Measurements from ENCODE around the gene STK33.

Gene STK33

DNA sequence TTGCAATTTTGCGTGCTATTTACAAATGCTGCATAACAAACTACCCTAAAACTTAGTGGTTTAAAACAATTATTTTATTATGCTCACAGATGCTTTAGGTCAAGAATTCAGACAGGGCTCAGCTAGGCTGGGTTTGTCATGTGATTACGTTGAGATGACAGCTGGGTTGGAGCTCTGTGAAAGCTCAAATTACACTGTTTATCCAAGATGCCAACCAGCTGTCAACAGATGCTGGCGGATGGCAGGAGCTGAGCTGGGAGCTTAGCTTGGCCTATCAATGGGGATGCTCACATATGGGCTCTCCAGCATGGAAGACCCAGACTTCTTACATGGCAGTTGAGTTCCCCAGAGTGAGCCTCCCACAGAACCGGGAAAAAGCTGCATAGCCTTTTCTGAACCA lies 62.7 kb downstream of the STK33 start:
- TF ChIP-seq ZBTB7A (IDR thresholded peaks at IDR 0.05; ENCODE audit: low read depth), result no peak
- no peak for TF ChIP-seq CEBPB (IDR thresholded peaks at IDR 0.05)
- TF ChIP-seq, protein P1, sequence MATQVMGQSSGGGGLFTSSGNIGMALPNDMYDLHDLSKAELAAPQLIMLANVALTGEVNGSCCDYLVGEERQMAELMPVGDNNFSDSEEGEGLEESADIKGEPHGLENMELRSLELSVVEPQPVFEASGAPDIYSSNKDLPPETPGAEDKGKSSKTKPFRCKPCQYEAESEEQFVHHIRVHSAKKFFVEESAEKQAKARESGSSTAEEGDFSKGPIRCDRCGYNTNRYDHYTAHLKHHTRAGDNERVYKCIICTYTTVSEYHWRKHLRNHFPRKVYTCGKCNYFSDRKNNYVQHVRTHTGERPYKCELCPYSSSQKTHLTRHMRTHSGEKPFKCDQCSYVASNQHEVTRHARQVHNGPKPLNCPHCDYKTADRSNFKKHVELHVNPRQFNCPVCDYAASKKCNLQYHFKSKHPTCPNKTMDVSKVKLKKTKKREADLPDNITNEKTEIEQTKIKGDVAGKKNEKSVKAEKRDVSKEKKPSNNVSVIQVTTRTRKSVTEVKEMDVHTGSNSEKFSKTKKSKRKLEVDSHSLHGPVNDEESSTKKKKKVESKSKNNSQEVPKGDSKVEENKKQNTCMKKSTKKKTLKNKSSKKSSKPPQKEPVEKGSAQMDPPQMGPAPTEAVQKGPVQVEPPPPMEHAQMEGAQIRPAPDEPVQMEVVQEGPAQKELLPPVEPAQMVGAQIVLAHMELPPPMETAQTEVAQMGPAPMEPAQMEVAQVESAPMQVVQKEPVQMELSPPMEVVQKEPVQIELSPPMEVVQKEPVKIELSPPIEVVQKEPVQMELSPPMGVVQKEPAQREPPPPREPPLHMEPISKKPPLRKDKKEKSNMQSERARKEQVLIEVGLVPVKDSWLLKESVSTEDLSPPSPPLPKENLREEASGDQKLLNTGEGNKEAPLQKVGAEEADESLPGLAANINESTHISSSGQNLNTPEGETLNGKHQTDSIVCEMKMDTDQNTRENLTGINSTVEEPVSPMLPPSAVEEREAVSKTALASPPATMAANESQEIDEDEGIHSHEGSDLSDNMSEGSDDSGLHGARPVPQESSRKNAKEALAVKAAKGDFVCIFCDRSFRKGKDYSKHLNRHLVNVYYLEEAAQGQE (IDR thresholded peaks at IDR 0.05; ENCODE audit: low read depth), result no peak
- TF ChIP-seq CREB1 (IDR thresholded peaks at IDR 0.05; ENCODE audit: low read depth), result no peak
- TF ChIP-seq EGR1 (IDR thresholded peaks at IDR 0.05), result no peak
- no peak for TF ChIP-seq TCF12 (IDR thresholded peaks at IDR 0.05; ENCODE audit: low read depth)
- TF ChIP-seq EP300 (IDR thresholded peaks at IDR 0.05; ENCODE audit: borderline replicate concordance), result no peak
- no peak for TF ChIP-seq NFIC (IDR thresholded peaks at IDR 0.05)
- no peak for TF ChIP-seq RAD21 (IDR thresholded peaks at IDR 0.05; ENCODE audit: low read depth)
- TF ChIP-seq YY1 (IDR thresholded peaks at IDR 0.05; ENCODE audit: low read depth), result no peak
- TF ChIP-seq TAF1 (IDR thresholded peaks at IDR 0.05; ENCODE audit: low read depth), result no peak

DNA sequence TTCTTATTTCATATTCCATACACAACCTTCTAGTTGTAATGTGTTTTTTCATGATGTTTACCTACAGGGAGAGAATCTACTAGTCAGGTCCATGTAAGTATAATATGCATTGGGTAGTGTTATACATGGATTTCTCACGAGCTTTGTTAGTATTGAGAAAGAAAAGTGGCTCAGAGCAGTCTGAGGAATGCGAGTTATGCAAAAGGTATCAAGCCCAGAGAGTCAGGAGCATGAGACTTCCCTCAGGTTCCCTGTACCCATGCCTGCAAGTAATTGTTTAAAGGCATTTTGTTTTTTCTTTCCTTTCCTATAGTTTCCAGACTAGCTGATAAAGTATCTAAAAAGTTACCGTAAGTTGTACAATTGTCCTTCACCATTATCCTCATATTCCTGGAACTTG lies 66.1 kb downstream of the STK33 start:
- TF ChIP-seq TEAD4 (IDR thresholded peaks at IDR 0.05) (no peak), RAD21 (IDR thresholded peaks at IDR 0.05; ENCODE audit: low read depth) (no peak), TAF1 (IDR thresholded peaks at IDR 0.05; ENCODE audit: low read depth) (no peak), EGR1 (IDR thresholded peaks at IDR 0.05) (no peak), EP300 (IDR thresholded peaks at IDR 0.05; ENCODE audit: borderline replicate concordance) (no peak)
- TF ChIP-seq, protein P2, sequence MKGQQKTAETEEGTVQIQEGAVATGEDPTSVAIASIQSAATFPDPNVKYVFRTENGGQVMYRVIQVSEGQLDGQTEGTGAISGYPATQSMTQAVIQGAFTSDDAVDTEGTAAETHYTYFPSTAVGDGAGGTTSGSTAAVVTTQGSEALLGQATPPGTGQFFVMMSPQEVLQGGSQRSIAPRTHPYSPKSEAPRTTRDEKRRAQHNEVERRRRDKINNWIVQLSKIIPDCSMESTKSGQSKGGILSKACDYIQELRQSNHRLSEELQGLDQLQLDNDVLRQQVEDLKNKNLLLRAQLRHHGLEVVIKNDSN (IDR thresholded peaks at IDR 0.05), result no peak

DNA sequence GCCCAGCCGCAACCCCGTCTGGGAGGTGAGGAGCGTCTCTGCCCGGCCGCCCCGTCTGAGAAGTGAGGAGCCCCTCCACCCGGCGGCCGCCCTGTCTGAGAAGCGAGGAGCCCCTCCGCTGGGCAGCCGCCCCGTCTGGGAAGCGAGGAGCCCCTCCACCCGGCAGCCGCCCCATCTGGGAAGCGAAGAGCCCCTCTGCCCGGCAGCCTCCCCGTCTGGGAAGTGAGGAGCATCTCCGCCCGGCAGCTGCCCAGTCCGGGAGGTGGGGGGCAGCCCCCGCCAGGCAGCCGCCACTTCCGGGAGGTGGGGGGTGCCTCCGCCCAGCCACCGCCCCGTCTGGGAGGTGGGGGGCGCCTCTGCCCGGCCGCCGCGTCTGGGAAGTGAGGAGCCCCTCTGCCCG lies 70.6 kb downstream of the STK33 start:
- no peak for TF ChIP-seq YY1 (IDR thresholded peaks at IDR 0.05; ENCODE audit: low read depth)
- TF ChIP-seq, protein P2 (IDR thresholded peaks at IDR 0.05), result no peak
- TF ChIP-seq CREB1 (IDR thresholded peaks at IDR 0.05; ENCODE audit: low read depth), result no peak
- no peak for TF ChIP-seq TEAD4 (IDR thresholded peaks at IDR 0.05)
- no peak for TF ChIP-seq CEBPB (IDR thresholded peaks at IDR 0.05)

DNA sequence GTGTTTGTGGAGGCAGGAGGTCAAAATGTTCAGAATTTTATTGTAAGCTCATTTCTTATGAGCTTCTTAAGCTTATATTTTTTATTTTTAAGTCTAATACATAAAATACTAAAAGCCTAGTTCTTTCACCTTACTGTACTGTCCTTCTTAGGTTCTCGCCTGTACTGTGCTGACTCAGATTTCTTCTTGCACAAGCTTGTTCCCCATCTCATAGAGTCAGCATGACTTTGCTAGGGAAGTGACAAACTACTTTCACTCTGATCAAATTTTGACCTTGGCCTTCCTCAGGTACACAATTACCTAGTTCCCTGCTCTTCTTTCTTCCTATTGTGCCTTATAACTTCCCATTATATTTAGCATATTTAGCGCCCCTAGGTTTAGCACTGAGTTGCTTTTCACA lies 81.5 kb downstream of the STK33 start:
- TF ChIP-seq TCF12 (IDR thresholded peaks at IDR 0.05; ENCODE audit: low read depth) (no peak), TEAD4 (IDR thresholded peaks at IDR 0.05) (no peak), RAD21 (IDR thresholded peaks at IDR 0.05; ENCODE audit: low read depth) (no peak)

DNA sequence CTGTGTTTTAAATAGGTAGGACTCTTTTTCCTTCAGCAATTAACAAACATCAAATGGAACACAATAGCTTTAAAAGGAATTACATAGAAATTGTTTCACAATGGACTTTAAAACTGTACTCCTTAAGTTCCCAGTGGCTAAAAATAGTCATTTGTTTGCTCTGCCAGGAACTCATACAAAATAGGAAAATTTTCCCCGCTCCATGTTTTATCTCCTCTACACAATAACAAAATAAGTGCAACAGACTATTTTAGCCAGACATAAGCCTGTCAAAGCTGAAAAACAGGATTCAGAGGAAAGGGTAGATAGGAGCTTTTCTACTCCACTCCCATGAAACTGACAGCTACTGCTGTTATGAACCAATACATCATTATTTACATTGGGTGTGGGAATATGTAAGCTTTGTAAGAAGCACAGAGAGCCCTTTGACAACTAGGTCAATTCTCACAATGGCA lies 90.1 kb downstream of the STK33 start:
- TF ChIP-seq EGR1 (IDR thresholded peaks at IDR 0.05) (no peak), NFIC (IDR thresholded peaks at IDR 0.05) (no peak), CREB1 (IDR thresholded peaks at IDR 0.05; ENCODE audit: low read depth) (no peak), CEBPB (IDR thresholded peaks at IDR 0.05) (no peak), EP300 (IDR thresholded peaks at IDR 0.05; ENCODE audit: borderline replicate concordance) (no peak)
- TF ChIP-seq, protein P2 (IDR thresholded peaks at IDR 0.05), result no peak

DNA sequence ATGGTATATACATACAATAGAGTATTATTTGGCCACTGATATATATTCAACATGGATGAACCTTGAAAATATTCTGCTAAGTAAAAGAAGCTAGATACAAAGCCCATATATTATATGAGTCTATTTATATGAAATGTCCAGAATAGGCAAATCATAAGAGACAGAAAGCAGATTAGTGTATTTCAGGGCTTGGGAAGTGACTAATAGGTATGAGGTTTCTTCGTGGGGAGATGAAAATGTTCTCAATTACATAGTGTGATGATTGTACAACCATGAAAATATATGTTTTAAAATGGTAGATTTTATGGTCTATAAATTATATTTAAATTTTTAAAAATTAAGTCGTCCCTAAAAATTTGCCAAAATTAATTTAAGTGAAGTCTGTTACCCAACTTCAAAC lies 92.2 kb downstream of the STK33 start:
- TF ChIP-seq YY1 (IDR thresholded peaks at IDR 0.05; ENCODE audit: low read depth) (no peak), TCF12 (IDR thresholded peaks at IDR 0.05; ENCODE audit: low read depth) (no peak), CEBPB (IDR thresholded peaks at IDR 0.05) (no peak)

DNA sequence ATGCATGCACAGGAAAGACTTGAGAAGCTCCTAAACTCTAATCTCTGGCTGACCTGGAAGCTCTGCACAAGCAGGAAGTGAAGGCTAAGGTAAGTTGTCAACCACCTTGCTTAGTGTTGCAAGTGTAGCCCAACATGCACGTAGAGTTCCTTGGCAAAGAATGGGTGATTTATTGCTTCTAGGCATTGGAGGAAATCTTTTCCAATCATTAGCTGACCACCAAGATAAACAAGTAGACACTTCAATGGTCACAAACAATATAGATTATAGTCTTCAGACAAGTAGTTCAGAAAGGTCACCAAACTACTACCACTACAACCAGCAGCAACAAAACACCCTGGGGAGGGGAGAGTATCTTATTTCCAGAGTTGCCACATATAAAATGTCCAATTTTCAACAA lies 105.6 kb downstream of the STK33 start:
- TF ChIP-seq EP300 (IDR thresholded peaks at IDR 0.05; ENCODE audit: borderline replicate concordance), result 0 out of 2 replicates have a peak, but pooled peaks have one; percentile 22
- peak; percentile 51 for TF ChIP-seq NFIC (IDR thresholded peaks at IDR 0.05)
- no peak for TF ChIP-seq TEAD4 (IDR thresholded peaks at IDR 0.05)
- 0 out of 2 replicates have a peak, but pooled peaks have one; percentile 20 for TF ChIP-seq TCF12 (IDR thresholded peaks at IDR 0.05; ENCODE audit: low read depth)

DNA sequence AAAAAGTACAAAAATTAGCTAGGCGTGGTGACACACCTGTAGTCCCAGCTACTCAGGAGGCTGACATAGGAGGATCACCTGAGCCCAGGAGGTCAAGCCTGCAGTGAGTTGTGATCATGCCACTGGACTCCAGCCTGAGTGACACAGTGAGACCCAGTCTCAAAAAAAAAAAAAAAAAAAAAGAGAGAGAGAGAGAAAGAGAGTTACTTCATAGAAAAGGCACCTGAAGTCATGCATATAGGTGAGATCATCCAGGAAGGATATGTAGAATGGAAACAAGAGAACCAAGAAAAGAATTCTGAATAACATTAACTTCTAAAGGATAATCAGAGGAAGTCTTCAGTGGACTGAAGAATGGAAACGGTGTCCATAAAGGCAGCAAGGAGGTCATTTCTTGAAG lies 106.8 kb downstream of the STK33 start:
- TF ChIP-seq, protein P2 (IDR thresholded peaks at IDR 0.05), result no peak
- TF ChIP-seq TCF12 (IDR thresholded peaks at IDR 0.05; ENCODE audit: low read depth) (no peak), EP300 (IDR thresholded peaks at IDR 0.05; ENCODE audit: borderline replicate concordance) (no peak), EGR1 (IDR thresholded peaks at IDR 0.05) (no peak), TEAD4 (IDR thresholded peaks at IDR 0.05) (no peak), RAD21 (IDR thresholded peaks at IDR 0.05; ENCODE audit: low read depth) (no peak), NFIC (IDR thresholded peaks at IDR 0.05) (no peak), TAF1 (IDR thresholded peaks at IDR 0.05; ENCODE audit: low read depth) (no peak), CEBPB (IDR thresholded peaks at IDR 0.05) (no peak), CREB1 (IDR thresholded peaks at IDR 0.05; ENCODE audit: low read depth) (no peak), YY1 (IDR thresholded peaks at IDR 0.05; ENCODE audit: low read depth) (no peak), FOXM1 (IDR thresholded peaks at IDR 0.05; ENCODE audit: borderline replicate concordance, low read depth) (no peak), ZBTB7A (IDR thresholded peaks at IDR 0.05; ENCODE audit: low read depth) (no peak)
- TF ChIP-seq, protein P3, sequence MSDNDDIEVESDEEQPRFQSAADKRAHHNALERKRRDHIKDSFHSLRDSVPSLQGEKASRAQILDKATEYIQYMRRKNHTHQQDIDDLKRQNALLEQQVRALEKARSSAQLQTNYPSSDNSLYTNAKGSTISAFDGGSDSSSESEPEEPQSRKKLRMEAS (IDR thresholded peaks at IDR 0.05), result no peak
- TF ChIP-seq, protein P1 (IDR thresholded peaks at IDR 0.05; ENCODE audit: low read depth), result no peak

All from Ishikawa (cell line).